Endothelial cell of umbilical vein (primary cell): ENCODE results near the gene CACNB1. TPM values are rescaled to one million over a fixed set of nuclear protein-coding genes. Genes with fewer than 3 reads are reported as not detected.

Experiments used
- BruUV-seq: library from RNA; stranded (reverse); fragments of 400-500 nt; replicated peaks from 2 replicates; lab custom pipeline; 2021; lab: Mats Ljungman, UMichigan
- CTCF ChIA-PET: fragments of 300-600, 350-600 bp; sonication (Branson Sonifier 250); formaldehyde crosslinking; loops from one replicate; lab custom pipeline; 2021; ENCODE audit warnings: antibody characterized with exemption, inconsistent platforms; lab: Charles Lee
- POLR2A ChIA-PET: fragments of 300-600, 350-600 bp; sonication (Branson Sonifier 250); formaldehyde crosslinking; loops from one replicate; lab custom pipeline; 2021; ENCODE audit warnings: antibody characterized with exemption, inconsistent platforms; lab: Charles Lee
- DNase-seq: peaks from one replicate; pipeline ENCODE4 v3.0.0-alpha.2; 2011; ENCODE audit warnings: low read depth, low spot score
- FAIRE-seq: peaks from 2 replicates; lab custom pipeline; 2011; peaks lifted over from hg19 to GRCh38; lab: Jason Lieb, UNC
- H2AFZ ChIP-seq: 2 replicates; pipeline ENCODE4 v1.6.0; 2012; ENCODE audit warnings: low read depth, low read length, control low read depth, inconsistent platforms
- H3K27ac ChIP-seq: 2 replicates; pipeline ENCODE4 v1.5.1; 2011; ENCODE audit warnings: low read depth, mild to moderate bottlenecking, control low read depth, low read length, moderate library complexity; ENCODE audit not compliant: insufficient read depth
- H3K27me3 ChIP-seq, 2 experiments: 2 replicates each; pipeline versions ENCODE4 v1.6.0 to v1.6.1; 2011; ENCODE audit warnings: low read length in 2 of 2, mixed read lengths in 1 of 2; ENCODE audit not compliant: control insufficient read depth in 2 of 2, insufficient read depth in 2 of 2
- H3K36me3 ChIP-seq, 2 experiments: 2 replicates in 1 of 2; 3 replicates in 1 of 2; pipeline ENCODE4 v1.5.1; 2011; ENCODE audit warnings: low read length in 2 of 2, mild to moderate bottlenecking in 1 of 2, moderate library complexity in 1 of 2; ENCODE audit not compliant: control insufficient read depth in 2 of 2, insufficient read depth in 2 of 2; ENCODE audit errors: extremely low read depth in 1 of 2
- H3K4me1 ChIP-seq: 3 replicates; pipeline ENCODE4 v1.5.1; 2011; ENCODE audit warnings: mild to moderate bottlenecking, low read length; ENCODE audit not compliant: control insufficient read depth, insufficient read depth; ENCODE audit errors: extremely low read depth
- H3K4me2 ChIP-seq: 2 replicates; pipeline ENCODE4 v1.6.1; 2011; ENCODE audit warnings: low read length, control low read depth, mixed read lengths; ENCODE audit not compliant: insufficient read depth
- H3K4me3 ChIP-seq, 3 experiments: fragments of 200-600 bp in 1 of 3; sonication (generic), shearing (Covaris generic) in 1 of 3; replicated peaks in 1 of 3; 2 replicates each; pipeline ENCODE4 v1.5.1; 2011 to 2016; ENCODE audit warnings: control low read depth in 3 of 3, low read length in 3 of 3, mild to moderate bottlenecking in 2 of 3, inconsistent platforms in 1 of 3, low read depth in 1 of 3, moderate library complexity in 1 of 3; ENCODE audit not compliant: insufficient read depth in 1 of 3
- H3K79me2 ChIP-seq: 2 replicates; pipeline ENCODE4 v1.6.0; 2012; ENCODE audit warnings: low read length, inconsistent platforms; ENCODE audit not compliant: control insufficient read depth, insufficient read depth
- H3K9ac ChIP-seq: replicated peaks from 2 replicates; pipeline ENCODE3; 2011; ENCODE audit warnings: low read length, control low read depth; ENCODE audit not compliant: insufficient read depth; ENCODE audit errors: extremely low read depth
- H3K9me1 ChIP-seq: replicated peaks from 3 replicates; pipeline ENCODE4 v1.6.0; 2011; ENCODE audit warnings: mild to moderate bottlenecking, low read length; ENCODE audit not compliant: control insufficient read depth, insufficient read depth; ENCODE audit errors: extremely low read depth
- H3K9me3 ChIP-seq: replicated peaks from 2 replicates; pipeline ENCODE4 v1.5.1; 2012; ENCODE audit warnings: low read length, inconsistent platforms; ENCODE audit not compliant: control insufficient read depth, insufficient read depth
- H4K20me1 ChIP-seq: replicated peaks from 2 replicates; pipeline ENCODE3; 2011; ENCODE audit warnings: mild to moderate bottlenecking, low read length; ENCODE audit not compliant: control insufficient read depth, insufficient read depth; ENCODE audit errors: extremely low read depth
- CTCF ChIP-seq, 2 donors: IDR thresholded peaks; 1 replicate in 1 of 2; 2 replicates in 1 of 2; pipeline ENCODE4 v1.5.1; 2011; ENCODE audit warnings: low read length in 2 of 2, mild to moderate bottlenecking in 2 of 2, moderate library complexity in 2 of 2, control low read depth in 1 of 2, inconsistent platforms in 1 of 2, low read depth in 1 of 2; ENCODE audit not compliant: insufficient read depth in 1 of 2; ENCODE audit errors: extremely low read depth in 1 of 2
- EZH2 ChIP-seq: IDR thresholded peaks from 2 replicates; pipeline ENCODE4 v1.6.1; 2012; ENCODE audit warnings: borderline replicate concordance, low read depth, mild to moderate bottlenecking, moderate library complexity, low read length, inconsistent platforms; ENCODE audit not compliant: severe bottlenecking
- FOS ChIP-seq: IDR thresholded peaks from 2 replicates; pipeline ENCODE4 v1.6.1; 2011; ENCODE audit warnings: mild to moderate bottlenecking, low read length, moderate library complexity, borderline replicate concordance; ENCODE audit not compliant: insufficient read depth
- GATA2 ChIP-seq: IDR thresholded peaks from 2 replicates; pipeline ENCODE4 v1.7.0; 2011; ENCODE audit warnings: low read depth, mild to moderate bottlenecking, moderate library complexity, mixed read lengths, low read length; ENCODE audit not compliant: insufficient read length, insufficient read depth
- JUN ChIP-seq: IDR thresholded peaks from 2 replicates; pipeline ENCODE4 v1.6.1; 2011; ENCODE audit warnings: borderline replicate concordance, low read depth; ENCODE audit not compliant: insufficient read length, insufficient read depth
- MAX ChIP-seq: IDR thresholded peaks from 2 replicates; pipeline ENCODE4 v1.6.1; 2011; ENCODE audit not compliant: insufficient read depth, insufficient read length
- MYC ChIP-seq: IDR thresholded peaks from one replicate; pipeline ENCODE4 v1.6.1; 2011; ENCODE audit warnings: mild to moderate bottlenecking, low read depth, low read length
- POLR2A ChIP-seq: IDR thresholded peaks from 2 replicates; pipeline ENCODE4 v1.6.1; 2012; ENCODE audit warnings: low read depth, mild to moderate bottlenecking, control low read depth, low read length
- POLR2AphosphoS5 ChIP-seq: IDR thresholded peaks from 2 replicates; pipeline ENCODE4 v1.6.1; 2012; ENCODE audit warnings: low read depth, mild to moderate bottlenecking, control low read depth, low read length, moderate library complexity; ENCODE audit not compliant: insufficient read depth
- dilution Hi-C: fragments of 300-500 bp; cut with MboI; formaldehyde crosslinking; loops from one replicate; pipeline ENCODE4 v1.15.0; 2019; ENCODE audit warnings: low sequenced_read_pairs; ENCODE audit not compliant: extremely low pct_ligation_motif_present
- intact Hi-C: fragments of 100-400 bp; cut with micrococcal nuclease; formaldehyde crosslinking; loops from one replicate; pipeline ENCODE4 v1.10.0; 2022
- polyA plus RNA-seq, 4 experiments: library from polyadenylated mRNA; depleted of rRNA in 3 of 4; stranded (reverse) in 3 of 4; unstranded in 1 of 4; fragments of >200 nt; gene quantifications; 2 replicates each; pipeline versions ENCODE4 v1.2.1 to v1.2.3, GENCODE V29; 2011 to 2012; ENCODE audit warnings: missing spikeins in 1 of 4
- total RNA-seq: library from RNA; stranded (reverse); gene quantifications from 2 replicates; pipeline ENCODE4 v1.2.3, GENCODE V29; 2021

The CACNB1 gene
- total and polyA plus RNA-seq, 2 donors (not counting 3 experiments of a cell fraction or from before 2014, with no cell fraction given), result 4.7 to 12.3 TPM

GRCh38 chr17:39139161-39139511, 58.3 kb downstream of the CACNB1 start:
- Histone ChIP-seq H3K4me3 (no peak overlapping the region), H3K4me1 (no peaks in the 10 kb centered on the region), H3K79me2 (no peaks in the 10 kb centered on the region), H3K27ac (no peak overlapping the region), H4K20me1 (no peaks in the 10 kb centered on the region), H3K9me3 (no peaks in the 10 kb centered on the region), H3K4me2 (no peak overlapping the region), H3K9ac (no peak overlapping the region), H2AFZ (no peak overlapping the region), H3K36me3 (no peaks in the 10 kb centered on the region), H3K27me3 (peaks cover 5% of the 10 kb centered on the region in 2 experiments), H3K9me1 (no peaks in the 10 kb centered on the region)
- TF ChIP-seq MYC, result no peak
- TF ChIP-seq FOS, result no peak
- no peak for TF ChIP-seq JUN
- DNase-seq, result no peak
- dilution Hi-C loops (no loop called here), intact Hi-C loops (no loop called here)
- ChIA-PET POLR2A (no interaction called here), CTCF (interaction anchor here (0.7 kb wide), 1 partner anchor 156 kb away, joined by 3 read pairs; no protein-coding TSS in a partner anchor)
- FAIRE-seq, result no peak
- BruUV-seq, result no TSS peak

GRCh38 chr17:39138431-39139160, 58.9 kb downstream of the CACNB1 start:
- DNase-seq (no peak), FAIRE-seq (no peak)
- dilution Hi-C loops (no loop called here), intact Hi-C loops (no loop called here)
- Histone ChIP-seq H2AFZ (no peak overlapping the region), H3K79me2 (no peaks in the 10 kb centered on the region), H3K4me2 (no peak overlapping the region), H4K20me1 (no peaks in the 10 kb centered on the region), H3K36me3 (no peaks in the 10 kb centered on the region), H3K9ac (no peak overlapping the region), H3K27me3 (peaks cover 5% of the 10 kb centered on the region in 2 experiments), H3K9me1 (no peaks in the 10 kb centered on the region), H3K4me3 (no peak overlapping the region), H3K4me1 (no peaks in the 10 kb centered on the region), H3K9me3 (no peaks in the 10 kb centered on the region), H3K27ac (no peak overlapping the region)
- no TSS peak for BruUV-seq
- CTCF ChIA-PET, result no interaction called here
- TF ChIP-seq POLR2AphosphoS5 (no peak), EZH2 (no peak), FOS (no peak), MAX (no peak), JUN (no peak), MYC (no peak), POLR2A (no peak), CTCF (IDR thresholded peaks at IDR 0.05; ENCODE audit: extremely low read depth in 1 of 2, insufficient read depth in 1 of 2, low read depth in 1 of 2, low read length in 2 of 2) (no peak), GATA2 (no peak)
- POLR2A ChIA-PET, result no interaction called here
